ENCODE results near the gene RNF43. TPM values are rescaled to one million over a fixed set of nuclear protein-coding genes. Genes with fewer than 3 reads are reported as not detected.

Gene RNF43
- total and polyA plus RNA-seq, 2 of the 13 experiments (the other 11 are each of a cell fraction or from before 2014, with no cell fraction given) = 31.0 to 53.4 TPM

GRCh38 chr17:58412961-58413586 lies 4.3 kb downstream of the RNF43 start (continued):
- TF ChIP-seq ZNF557 (CRISPR knock-in tag; IDR thresholded peaks at IDR 0.05) = no peak
- no peak for TF ChIP-seq ZNF333 (CRISPR knock-in tag; IDR thresholded peaks at IDR 0.05; ENCODE audit: borderline replicate concordance)
- TF ChIP-seq ZNF24 (IDR thresholded peaks at IDR 0.05) = no peak
- TF ChIP-seq FUBP1 (CRISPR knock-in tag; IDR thresholded peaks at IDR 0.05; ENCODE audit: borderline replicate concordance) = no peak
- no peak for TF ChIP-seq HDAC6 (IDR thresholded peaks at IDR 0.05; ENCODE audit: low read depth, low read length)
- no peak for TF ChIP-seq ZFP41 (CRISPR knock-in tag; IDR thresholded peaks at IDR 0.05; ENCODE audit: borderline replicate concordance)
- TF ChIP-seq KLF6 (CRISPR knock-in tag; IDR thresholded peaks at IDR 0.05) = no peak; the same call in 1 of the 2 replicates

GRCh38 chr17:58412064-58412703 lies 5.2 kb downstream of the RNF43 start:
- CTCF ChIA-PET (ENCODE audit: low intra/inter-chr PET ratio, low total read pairs) = no interaction called here
- peaks cover 56% of the 10 kb centered on the region for H3K4me1 ChIP-seq (ENCODE audit: insufficient read depth, low read length)
- peak overlapping the region; percentile 87 for H3K4me2 ChIP-seq (ENCODE audit: low read depth, low read length)
- peak overlapping the region; percentile 85 for H3K9ac ChIP-seq (ENCODE audit: insufficient read depth, low read depth, low read length)
- in situ Hi-C loops (cut with HindIII; ENCODE audit: extremely low pct_ligation_motif_present, low pct_unique_long_range_greater_than_20kb) (no loop called here), intact Hi-C loops (cut with micrococcal nuclease; ENCODE audit: unreplicated experiment) (loop anchor here (2.0 kb wide), 1 partner anchor 13 kb away; no protein-coding TSS in a partner anchor)
- no peak overlapping the region for H2AFZ ChIP-seq (ENCODE audit: low read length)
- peaks cover 9% of the 10 kb centered on the region; the same call in 1 of the 2 replicates for H4K20me1 ChIP-seq (ENCODE audit: insufficient read depth, low read length)
- no peaks in the 10 kb centered on the region for H3K9me3 ChIP-seq (ENCODE audit: low read length)
- H3K36me3 ChIP-seq (replicated peaks in 1 of 2; ENCODE audit: control insufficient read depth in 1 of 2, insufficient read depth in 2 of 2, low read length in 2 of 2) = peaks cover 0 to 4% of the 10 kb centered on the region in 2 experiments; a peak in 4 of 5 replicates
- DNase-seq (ENCODE audit: low spot score) = no peak
- H3K27me3 ChIP-seq (ENCODE audit: control insufficient read depth in 1 of 2, insufficient read depth in 2 of 2, low read length in 2 of 2) = no peaks in the 10 kb centered on the region; a peak in 2 of 5 replicates
- H3K79me2 ChIP-seq (ENCODE audit: insufficient read depth, low read length) = peaks cover 100% of the 10 kb centered on the region
- TF ChIP-seq IKZF5 (CRISPR knock-in tag; IDR thresholded peaks at IDR 0.05) = no peak
- peak; percentile 63 for TF ChIP-seq AGO2 (optimal IDR thresholded peaks at IDR 0.05; ENCODE audit: low read depth, low read length)
- peak; percentile 83 for TF ChIP-seq RBFOX2 (IDR thresholded peaks at IDR 0.05; ENCODE audit: low read depth, low read length)
- 0 out of 2 replicates have a peak, but pooled peaks have one; percentile 35 for TF ChIP-seq HNRNPL (IDR thresholded peaks at IDR 0.05; ENCODE audit: low read depth, low read length)
- BruUV-seq (replicated peaks) = no TSS peak
- ATAC-seq = no peak
- POLR2A ChIA-PET = interaction anchor here (1.0 to 6.1 kb wide), 12 partner anchors 12 to 59 kb away, joined by 3 to 254 read pairs (median 17); partner anchors contain the start of gene SUPT4H1
- WGBS (ENCODE audit: low lambda C conversion rate) = 25% methylated on average over 1 of the region's 1 CpG
- peak overlapping the region; percentile 77 for H3K27ac ChIP-seq (ENCODE audit: extremely low read length, insufficient read depth, low read length)
- FAIRE-seq = no peak
- peak overlapping the region; percentile 73 to 88 (median 81); a peak in 5 of 6 replicates for H3K4me3 ChIP-seq (replicated peaks in 1 of 3; ENCODE audit: insufficient read depth in 1 of 3, low read depth in 2 of 3, low read length in 3 of 3)
